H1 (cell line): ENCODE results near the gene ADH1B. TPM values are rescaled to one million over a fixed set of nuclear protein-coding genes. Genes with fewer than 3 reads are reported as not detected.

Source experiments
- CTCF ChIA-PET: fragments of 300-600 bp; sonication (Branson Sonifier 250); formaldehyde crosslinking; loops from one replicate; lab custom pipeline; 2021; ENCODE audit not compliant: partially characterized antibody; lab: Charles Lee
- POLR2A ChIA-PET: fragments of 300-600 bp; sonication (Branson Sonifier 250); formaldehyde crosslinking; loops from one replicate; lab custom pipeline; 2021; ENCODE audit warnings: inconsistent platforms; ENCODE audit not compliant: partially characterized antibody; lab: Charles Lee
- DNase-seq, 2 experiments: peaks; one replicate each; pipeline versions ENCODE4 v3.0.0 to v3.0.0-alpha.2; 2010 to 2022; ENCODE audit warnings: low spot score in 2 of 2, low read depth in 1 of 2, mixed read lengths in 1 of 2
- FAIRE-seq: peaks from 2 replicates; lab custom pipeline; 2011; peaks lifted over from hg19 to GRCh38; lab: Jason Lieb, UNC
- H2AFZ ChIP-seq: 2 replicates; pipeline ENCODE4 v1.8.1; 2012; ENCODE audit warnings: low read length, inconsistent platforms
- H2AK5ac ChIP-seq: 2 replicates; pipeline ENCODE4 v1.6.1; 2013; ENCODE audit warnings: low read depth, low read length
- H2BK120ac ChIP-seq: replicated peaks from 2 replicates; pipeline ENCODE3; 2013; ENCODE audit warnings: low read depth, low read length, inconsistent platforms
- H2BK12ac ChIP-seq: 2 replicates; pipeline ENCODE4 v1.6.1; 2013; ENCODE audit warnings: low read depth, low read length
- H2BK15ac ChIP-seq: 2 replicates; pipeline ENCODE4 v1.6.1; 2013; ENCODE audit warnings: low read length
- H2BK20ac ChIP-seq: 2 replicates; pipeline ENCODE4 v1.6.1; 2013; ENCODE audit warnings: low read length
- H2BK5ac ChIP-seq: 2 replicates; pipeline ENCODE4 v1.6.1; 2013; ENCODE audit warnings: low read depth, low read length
- H3K14ac ChIP-seq: 2 replicates; pipeline ENCODE4 v1.6.1; 2013; ENCODE audit warnings: inconsistent platforms; ENCODE audit not compliant: insufficient read length
- H3K18ac ChIP-seq: 2 replicates; pipeline ENCODE4 v1.6.1; 2013; ENCODE audit warnings: low read length; ENCODE audit errors: extremely low read depth
- H3K23ac ChIP-seq: 2 replicates; pipeline ENCODE4 v1.6.1; 2013; ENCODE audit warnings: inconsistent platforms; ENCODE audit not compliant: insufficient read length
- H3K23me2 ChIP-seq: 2 replicates; pipeline ENCODE4 v1.6.1; 2013; ENCODE audit warnings: low read depth, low read length
- H3K27ac ChIP-seq: 2 replicates; pipeline ENCODE4 v1.6.1; 2011; ENCODE audit warnings: low read depth, low read length, inconsistent platforms
- H3K27me3 ChIP-seq, 4 experiments: replicated peaks in 1 of 4; 1 replicate in 1 of 4; 2 replicates in 3 of 4; pipeline versions ENCODE4 v1.6.1 to v1.8.1; 2011 to 2013; ENCODE audit warnings: low read length in 3 of 4, mild to moderate bottlenecking in 3 of 4, inconsistent platforms in 2 of 4, mixed read lengths in 2 of 4, moderate library complexity in 1 of 4; ENCODE audit not compliant: control insufficient read depth in 3 of 4, insufficient read depth in 3 of 4; ENCODE audit errors: extremely low read depth in 1 of 4
- H3K36me3 ChIP-seq, 4 experiments: 2 replicates each; pipeline versions ENCODE4 v1.6.1 to v1.8.1; 2011 to 2013; ENCODE audit warnings: mild to moderate bottlenecking in 4 of 4, low read length in 3 of 4, moderate library complexity in 2 of 4, control low read depth in 1 of 4, inconsistent platforms in 1 of 4; ENCODE audit not compliant: insufficient read depth in 4 of 4, control insufficient read depth in 2 of 4
- H3K4ac ChIP-seq: replicated peaks from 2 replicates; pipeline ENCODE3; 2013; ENCODE audit warnings: low read length, low read depth, mixed read lengths, inconsistent platforms; ENCODE audit not compliant: insufficient read length
- H3K4me1 ChIP-seq, 4 experiments: replicated peaks in 1 of 4; 1 replicate in 1 of 4; 2 replicates in 3 of 4; pipeline versions ENCODE4 v1.6.1 to v1.8.1; 2011 to 2013; ENCODE audit warnings: low read length in 3 of 4, inconsistent platforms in 2 of 4, mixed read lengths in 1 of 4; ENCODE audit not compliant: insufficient read depth in 4 of 4, control insufficient read depth in 3 of 4
- H3K4me2 ChIP-seq, 2 experiments: 2 replicates each; pipeline versions ENCODE4 v1.6.1 to v1.8.1; 2011 to 2013; ENCODE audit warnings: low read depth in 2 of 2, low read length in 2 of 2, control low read depth in 1 of 2, inconsistent platforms in 1 of 2, mild to moderate bottlenecking in 1 of 2; ENCODE audit not compliant: insufficient read depth in 1 of 2
- H3K4me3 ChIP-seq, 4 experiments: fragments of 200-600, 300-600 bp in 1 of 4; sonication (generic), shearing (Covaris generic), sonication (Bioruptor Twin) in 1 of 4; 2 replicates each; pipeline versions ENCODE4 v1.5.1 to v1.8.1; 2011 to 2016; ENCODE audit warnings: low read length in 4 of 4, low read depth in 3 of 4, control low read depth in 2 of 4, inconsistent platforms in 2 of 4, mild to moderate bottlenecking in 2 of 4, mixed read lengths in 1 of 4, moderate library complexity in 1 of 4; ENCODE audit not compliant: insufficient read depth in 2 of 4; ENCODE audit errors: extremely low read depth in 1 of 4
- H3K56ac ChIP-seq: replicated peaks from 2 replicates; pipeline ENCODE3; 2013; ENCODE audit warnings: low read depth, mild to moderate bottlenecking, mixed read lengths, low read length, inconsistent platforms; ENCODE audit not compliant: insufficient read length
- H3K79me1 ChIP-seq: 2 replicates; pipeline ENCODE4 v1.6.1; 2013; ENCODE audit warnings: low read depth, low read length, control low read depth
- H3K79me2 ChIP-seq, 2 experiments: 2 replicates each; pipeline versions ENCODE4 v1.6.1 to v1.8.1; 2012 to 2013; ENCODE audit warnings: low read length in 2 of 2, mild to moderate bottlenecking in 2 of 2, inconsistent platforms in 1 of 2; ENCODE audit not compliant: insufficient read depth in 2 of 2, control insufficient read depth in 1 of 2
- H3K9ac ChIP-seq, 4 experiments: replicated peaks in 1 of 4; 1 replicate in 1 of 4; 2 replicates in 3 of 4; pipeline versions ENCODE4 v1.6.1 to v1.8.1; 2011 to 2013; ENCODE audit warnings: low read depth in 3 of 4, low read length in 3 of 4, control low read depth in 2 of 4, mild to moderate bottlenecking in 2 of 4, moderate library complexity in 2 of 4, inconsistent platforms in 1 of 4; ENCODE audit errors: extremely low read depth in 1 of 4
- H3K9me3 ChIP-seq, 2 experiments: 2 replicates each; pipeline versions ENCODE4 v1.6.1 to v1.8.1; 2012 to 2013; ENCODE audit warnings: mild to moderate bottlenecking in 2 of 2, moderate library complexity in 2 of 2, control low read depth in 1 of 2, inconsistent platforms in 1 of 2, low read depth in 1 of 2, low read length in 1 of 2, mixed read lengths in 1 of 2; ENCODE audit not compliant: insufficient read depth in 2 of 2
- H4K20me1 ChIP-seq, 2 experiments: replicated peaks in 1 of 2; 2 replicates each; pipeline versions ENCODE3 to v1.8.1; 2011 to 2013; ENCODE audit warnings: inconsistent platforms in 2 of 2, low read length in 2 of 2, mild to moderate bottlenecking in 1 of 2; ENCODE audit not compliant: insufficient read depth in 2 of 2, control insufficient read depth in 1 of 2
- H4K5ac ChIP-seq: 2 replicates; pipeline ENCODE4 v1.6.1; 2013; ENCODE audit warnings: low read length, low read depth, mixed read lengths, inconsistent platforms; ENCODE audit not compliant: insufficient read length
- H4K8ac ChIP-seq: 2 replicates; pipeline ENCODE4 v1.8.0; 2013; ENCODE audit warnings: mild to moderate bottlenecking, moderate library complexity, low read length, inconsistent platforms; ENCODE audit not compliant: insufficient read depth; ENCODE audit errors: extremely low read depth
- H4K91ac ChIP-seq: replicated peaks from 2 replicates; pipeline ENCODE3; 2013; ENCODE audit warnings: low read length, mixed read lengths, inconsistent platforms; ENCODE audit not compliant: insufficient read length
- CHD2 ChIP-seq: IDR thresholded peaks from 2 replicates; pipeline ENCODE4 v1.6.1; 2012; ENCODE audit warnings: low read length, improper control_type of control experiment
- JUN ChIP-seq: IDR thresholded peaks from 2 replicates; pipeline ENCODE4 v1.6.1; 2011; ENCODE audit warnings: low read depth, mild to moderate bottlenecking, improper control_type of control experiment, low read length
- NANOG ChIP-seq: IDR thresholded peaks from 2 replicates; pipeline ENCODE4 v1.6.1; 2011; ENCODE audit warnings: low read length, low read depth, mild to moderate bottlenecking, inconsistent platforms; ENCODE audit not compliant: insufficient read depth, poor library complexity, severe bottlenecking
- POLR2AphosphoS5 ChIP-seq: IDR thresholded peaks from 2 replicates; pipeline ENCODE4 v1.6.1; 2011; ENCODE audit warnings: low read depth, low read length
- SAP30 ChIP-seq: fragments of 300-600 bp; sonication (generic); IDR thresholded peaks from 2 replicates; pipeline ENCODE4 v1.7.1; 2012; ENCODE audit warnings: low read length, moderate library complexity, mild to moderate bottlenecking, inconsistent platforms; ENCODE audit not compliant: insufficient read depth, insufficient replicate concordance
- WGBS, 2 experiments: shearing (Covaris generic) in 1 of 2; methylation state at CpG; one replicate each; pipeline versions ENCODE4 v1.1.6 to v1.1.7; 2013 to 2015; ENCODE audit warnings: low lambda C conversion rate in 2 of 2, mixed read lengths in 2 of 2, inconsistent platforms in 1 of 2, low coverage in 1 of 2, missing lambda C conversion rate in 1 of 2; ENCODE audit not compliant: insufficient replicate concordance in 2 of 2, insufficient coverage in 1 of 2, insufficient read length in 1 of 2; ENCODE audit errors: extremely low coverage in 1 of 2, missing lambda C conversion rate in 1 of 2; 5-methylcytosine and 5-hydroxymethylcytosine counted together
- polyA plus RNA-seq, 7 experiments: library from polyadenylated mRNA; depleted of rRNA in 3 of 7; stranded (reverse) in 5 of 7; unstranded in 2 of 7; fragments of >200 nt in 5 of 7; fragments of 200-250 nt in 2 of 7; gene quantifications; 1 replicate in 5 of 7; 2 replicates in 1 of 7; 4 replicates in 1 of 7; pipeline versions ENCODE4 v1.2.1 to v1.2.3, GENCODE V29; 2011 to 2013; ENCODE audit warnings: missing spikeins in 2 of 7, mixed read lengths in 2 of 7
- total RNA-seq: library from RNA; stranded (reverse); fragmentation: NEBNext Ultra II Directional; extraction: Animal tissue kit (Norgen Biotek cat#: 25700); gene quantifications from 2 replicates; pipeline ENCODE4 v1.2.1, GENCODE V29; 2021

Gene ADH1B
- total and polyA plus RNA-seq, 2 of the 8 experiments (the other 6 are each of a cell fraction or from before 2014, with no cell fraction given) = not detected

DNA sequence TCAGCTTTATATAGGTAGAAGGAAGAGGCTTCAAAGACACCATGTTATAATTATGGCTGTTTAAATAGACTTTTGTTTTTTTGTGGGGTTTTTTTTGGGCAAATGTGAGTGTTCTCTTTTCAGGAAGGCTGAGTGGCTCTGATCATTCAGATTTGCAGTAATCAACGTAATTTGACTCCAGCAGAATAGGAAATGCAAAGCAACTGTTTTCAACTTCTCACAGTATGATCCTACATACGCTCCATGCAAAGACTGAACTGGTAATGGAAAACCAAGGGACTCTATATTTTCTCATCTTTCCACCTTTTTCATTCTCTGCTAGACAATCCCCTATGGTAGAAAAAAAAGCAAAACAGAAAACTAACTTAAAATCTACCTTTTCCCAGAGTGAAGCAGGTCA, 10.8 kb downstream of the ADH1B start:
- no peak overlapping the region for H3K27ac ChIP-seq
- H3K4me2 ChIP-seq = no peak overlapping the region; a peak in 1 of 4 replicates
- no peaks in the 10 kb centered on the region for H4K20me1 ChIP-seq
- WGBS, 2 experiments = 59% methylated on average over 2 of the region's 2 CpGs; no CpG with 5 or more reads in 1 of the 2 experiments
- no peak overlapping the region for H4K8ac ChIP-seq
- H3K23me2 ChIP-seq = no peaks in the 10 kb centered on the region
- H2AFZ ChIP-seq = 0 out of 2 replicates have a peak overlapping the region, but pooled peaks have one; percentile 7
- no peak for DNase-seq
- H3K4me1 ChIP-seq = peaks cover 0 to 2% (median 0%) of the 10 kb centered on the region in 4 experiments; a peak in 1 of 7 replicates
- no peak overlapping the region for H4K91ac ChIP-seq
- H4K5ac ChIP-seq = no peak overlapping the region
- no peaks in the 10 kb centered on the region for H3K36me3 ChIP-seq
- no peak overlapping the region for H3K23ac ChIP-seq
- no peak overlapping the region for H2AK5ac ChIP-seq
- no peak overlapping the region for H2BK20ac ChIP-seq
- FAIRE-seq = no peak
- no peaks in the 10 kb centered on the region for H3K27me3 ChIP-seq
- H3K56ac ChIP-seq = no peak overlapping the region
- H2BK5ac ChIP-seq = no peak overlapping the region
- no peak overlapping the region for H2BK15ac ChIP-seq
- H3K79me1 ChIP-seq = no peaks in the 10 kb centered on the region
- no peak overlapping the region for H3K4me3 ChIP-seq
- no peak overlapping the region for H3K14ac ChIP-seq
- H2BK120ac ChIP-seq = no peak overlapping the region
- H3K9ac ChIP-seq = no peak overlapping the region
- no peaks in the 10 kb centered on the region for H3K9me3 ChIP-seq
- H3K18ac ChIP-seq = no peak overlapping the region
- no peaks in the 10 kb centered on the region for H3K79me2 ChIP-seq
- no peak overlapping the region for H3K4ac ChIP-seq
- H2BK12ac ChIP-seq = no peak overlapping the region
- ChIA-PET CTCF (no interaction called here), POLR2A (no interaction called here)
- TF ChIP-seq NANOG (no peak), CHD2 (no peak), SAP30 (no peak), POLR2AphosphoS5 (no peak), JUN (no peak)
